ENCODE results near the gene LMBR1L. TPM values are rescaled to one million over a fixed set of nuclear protein-coding genes. Genes with fewer than 3 reads are reported as not detected.

LMBR1L gene
- total RNA-seq, 2 donors from 2014 or later: 14.6 to 19.2 TPM

GRCh38 chr12:49086116-49086515 lies 24.5 kb downstream of the LMBR1L start:
- no peak for TF ChIP-seq CTCF (IDR thresholded peaks at IDR 0.05)
- H3K27me3 ChIP-seq: no peaks in the 10 kb centered on the region
- no peaks in the 10 kb centered on the region for H3K36me3 ChIP-seq
- no peak overlapping the region for H3K4me3 ChIP-seq
- no peak overlapping the region for H3K27ac ChIP-seq
- no peak for DNase-seq (ENCODE audit: low spot score)
- H3K9me3 ChIP-seq: no peaks in the 10 kb centered on the region
- H3K4me1 ChIP-seq: peaks cover 0 to 26% of the 10 kb centered on the region in 2 donors

- no peak overlapping the region for H3K4me3 ChIP-seq
- no peak for TF ChIP-seq CTCF (IDR thresholded peaks at IDR 0.05)
- H3K4me1 ChIP-seq: peaks cover 0 to 9% of the 10 kb centered on the region in 2 donors
- no peaks in the 10 kb centered on the region for H3K27me3 ChIP-seq
- H3K36me3 ChIP-seq: no peaks in the 10 kb centered on the region
- no peak overlapping the region for H3K27ac ChIP-seq
- no peaks in the 10 kb centered on the region for H3K9me3 ChIP-seq
- no peak for DNase-seq (ENCODE audit: low spot score)
These were observed 26.2 kb downstream of the LMBR1L start for GRCh38 chr12:49084438-49084837.

- H3K9me3 ChIP-seq: no peaks in the 10 kb centered on the region
- no peak overlapping the region for H3K4me3 ChIP-seq
- H3K27me3 ChIP-seq: no peaks in the 10 kb centered on the region
- no peak for DNase-seq (ENCODE audit: low spot score)
- no peak overlapping the region for H3K27ac ChIP-seq
- TF ChIP-seq CTCF (IDR thresholded peaks at IDR 0.05): no peak
- no peaks in the 10 kb centered on the region for H3K4me1 ChIP-seq
- H3K36me3 ChIP-seq: no peaks in the 10 kb centered on the region
These were observed 30.9 kb downstream of the LMBR1L start for GRCh38 chr12:49079793-49080192.

GRCh38 chr12:49070971-49071370 lies 39.7 kb downstream of the LMBR1L start:
- H3K27me3 ChIP-seq: no peaks in the 10 kb centered on the region
- no peak overlapping the region for H3K27ac ChIP-seq
- H3K36me3 ChIP-seq: no peaks in the 10 kb centered on the region
- TF ChIP-seq CTCF (IDR thresholded peaks at IDR 0.05): no peak
- H3K4me1 ChIP-seq: peaks cover 0 to 14% of the 10 kb centered on the region in 2 donors
- no peak overlapping the region for H3K4me3 ChIP-seq
- no peaks in the 10 kb centered on the region for H3K9me3 ChIP-seq
- DNase-seq (ENCODE audit: low spot score): no peak

- Histone ChIP-seq H3K27ac (peak within 1 kb of the TSS; percentile 73 to 78), H3K27me3 (no peaks in the 10 kb centered on the region), H3K9me3 (no peaks in the 10 kb centered on the region), H3K36me3 (no peaks in the 10 kb centered on the region), H3K4me1 (peaks cover 0 to 14% of the 10 kb centered on the region in 2 donors), H3K4me3 (peak within 1 kb of the TSS; percentile 78 to 81)
- no peak for TF ChIP-seq CTCF (IDR thresholded peaks at IDR 0.05)
- peak; percentile 99 for DNase-seq (ENCODE audit: low spot score)
These were observed 40.9 kb downstream of the LMBR1L start, which contains the start of gene RHEBL1 for GRCh38 chr12:49069507-49070346. Gene RHEBL1 (minus strand): TSS chr12:49069979. CDS start chr12:49069785, 194 bp downstream.

Measured in right atrium auricular region (tissue), 2 donors.